OCI-LY7 (cell line): ENCODE measurements around the gene CRYBB2. TPM values are rescaled to one million over a fixed set of nuclear protein-coding genes. Genes with fewer than 3 reads are reported as not detected.
"Not testable (repeated sequence)": the region's sequence is repeated elsewhere in the genome, so short reads cannot be mapped to it uniquely, and the experiment has no call there.

ENCODE experiments used
- BruUV-seq: library from RNA; stranded (reverse); fragments of 400-500 nt; replicated peaks from 2 replicates; lab custom pipeline; 2021; lab: Mats Ljungman, UMichigan
- CTCF ChIA-PET: fragments of 300-600 bp; sonication (Branson Sonifier 250); formaldehyde crosslinking; loops from one replicate; lab custom pipeline; 2022; ENCODE audit warnings: antibody characterized with exemption; ENCODE audit not compliant: unreplicated experiment; lab: Charles Lee
- POLR2A ChIA-PET: fragments of 300-600 bp; sonication (Branson Sonifier 250); formaldehyde crosslinking; loops from one replicate; lab custom pipeline; 2022; ENCODE audit warnings: antibody characterized with exemption; lab: Charles Lee
- DNase-seq: peaks from one replicate; pipeline ENCODE4 v3.0.0-alpha.2; 2015; ENCODE audit warnings: low spot score
- H2AFZ ChIP-seq: fragments of 200-600 bp; sonication (generic), shearing (Covaris generic); 2 replicates; pipeline ENCODE4 v1.6.1; 2014; ENCODE audit warnings: mild to moderate bottlenecking, antibody characterized with exemption, low read length, moderate library complexity
- H3K27ac ChIP-seq: fragments of 200-600 bp; sonication (generic); 2 replicates; pipeline ENCODE4 v1.5.1; 2014; ENCODE audit warnings: mixed run types, low read depth, mild to moderate bottlenecking, moderate library complexity, low read length, inconsistent platforms; ENCODE audit not compliant: poor library complexity, severe bottlenecking
- H3K36me3 ChIP-seq: fragments of 200-600 bp; sonication (generic); 2 replicates; pipeline ENCODE4 v1.6.1; 2014; ENCODE audit warnings: mild to moderate bottlenecking, antibody characterized with exemption, low read length, moderate library complexity, mixed read lengths; ENCODE audit not compliant: insufficient read depth
- H3K4me1 ChIP-seq: fragments of 200-600 bp; sonication (generic); 2 replicates; pipeline ENCODE4 v1.5.1; 2014; ENCODE audit warnings: mild to moderate bottlenecking, low read length; ENCODE audit not compliant: insufficient read depth, poor library complexity, severe bottlenecking
- H3K4me2 ChIP-seq: fragments of 200-600 bp; sonication (generic); 2 replicates; pipeline ENCODE4 v1.6.1; 2014; ENCODE audit warnings: mild to moderate bottlenecking, low read length
- H3K4me3 ChIP-seq: fragments of 200-600 bp; sonication (generic); 2 replicates; pipeline ENCODE4 v1.5.1; 2014; ENCODE audit warnings: mild to moderate bottlenecking, low read depth, low read length; ENCODE audit not compliant: poor library complexity, severe bottlenecking
- H3K79me2 ChIP-seq: fragments of 200-600 bp; sonication (generic); 2 replicates; pipeline ENCODE4 v1.6.1; 2016; ENCODE audit warnings: low read depth, mild to moderate bottlenecking, low read length, moderate library complexity, mixed read lengths; ENCODE audit not compliant: insufficient read depth
- H3K9me2 ChIP-seq: fragments of 200-600 bp; sonication (generic); 2 replicates; pipeline ENCODE4 v1.6.1; 2016; ENCODE audit warnings: mild to moderate bottlenecking, low read length, mixed read lengths; ENCODE audit not compliant: insufficient read depth
- H3K9me3 ChIP-seq: fragments of 200-600 bp; sonication (generic); 2 replicates; pipeline ENCODE4 v1.6.1; 2014; ENCODE audit warnings: mild to moderate bottlenecking, mixed run types, low read length, mixed read lengths
- H4K20me1 ChIP-seq: fragments of 200-600 bp; sonication (generic); 2 replicates; pipeline ENCODE4 v1.6.1; 2014; ENCODE audit warnings: mild to moderate bottlenecking, antibody characterized with exemption, low read length, moderate library complexity, mixed read lengths; ENCODE audit not compliant: insufficient read depth
- CTCF ChIP-seq: fragments of 200-600 bp; sonication (generic); conservative IDR thresholded peaks from 2 replicates; pipeline ENCODE4 v1.5.1; 2014; ENCODE audit warnings: mild to moderate bottlenecking, antibody characterized with exemption, low read length, moderate library complexity, mixed read lengths
- EZH2phosphoT487 ChIP-seq: fragments of 200-600 bp; sonication (generic); IDR thresholded peaks from 2 replicates; pipeline ENCODE4 v1.6.1; 2018; ENCODE audit warnings: low read depth, borderline replicate concordance, mild to moderate bottlenecking, mixed run types, antibody characterized with exemption, low read length, moderate library complexity, mixed read lengths
- intact Hi-C: fragments of 100-400 bp; cut with micrococcal nuclease; formaldehyde crosslinking; loops from one replicate; pipeline ENCODE4 v1.10.0; 2022; ENCODE audit not compliant: unreplicated experiment
- total RNA-seq, 2 experiments: library from RNA; depleted of rRNA in 1 of 2; stranded (reverse); fragments of >200 nt in 1 of 2; shearing (Covaris generic) in 1 of 2; gene quantifications; 2 replicates each; pipeline ENCODE4 v1.2.3, GENCODE V29; 2014 to 2022

The CRYBB2 gene
- total RNA-seq, 2 experiments from 2014 or later: not detected

- no peak overlapping the region for H3K4me3 ChIP-seq
- intact Hi-C loops: no loop called here
- no peak for DNase-seq
- H3K27ac ChIP-seq: no peak overlapping the region
- H3K79me2 ChIP-seq: no peaks in the 10 kb centered on the region
- no peaks in the 10 kb centered on the region for H3K36me3 ChIP-seq
- ChIA-PET CTCF (no interaction called here), POLR2A (no interaction called here)
- no peaks in the 10 kb centered on the region for H4K20me1 ChIP-seq
- no peak overlapping the region for H2AFZ ChIP-seq
- no peak overlapping the region for H3K4me2 ChIP-seq
- H3K9me2 ChIP-seq: no peaks in the 10 kb centered on the region
- no peaks in the 10 kb centered on the region for H3K9me3 ChIP-seq
- BruUV-seq: no TSS peak
- H3K4me1 ChIP-seq: no peaks in the 10 kb centered on the region
- TF ChIP-seq CTCF (no peak), EZH2phosphoT487 (no peak)
Observed at GRCh38 chr22:25176799-25177198, 42.6 kb upstream of the CRYBB2 start.

- no peak for DNase-seq
- POLR2A ChIA-PET: no interaction called here
- no peak overlapping the region for H3K4me2 ChIP-seq
- H3K27ac ChIP-seq: no peak overlapping the region
- TF ChIP-seq CTCF (no peak), EZH2phosphoT487 (no peak)
- no peaks in the 10 kb centered on the region for H4K20me1 ChIP-seq
- H3K9me2 ChIP-seq: no peaks in the 10 kb centered on the region
- no TSS peak for BruUV-seq
- no peaks in the 10 kb centered on the region for H3K36me3 ChIP-seq
- no peaks in the 10 kb centered on the region for H3K4me1 ChIP-seq
- intact Hi-C loops: no loop called here
- no peaks in the 10 kb centered on the region for H3K9me3 ChIP-seq
- CTCF ChIA-PET: no interaction called here
- H3K4me3 ChIP-seq: no peak overlapping the region
- H3K79me2 ChIP-seq: no peaks in the 10 kb centered on the region
- H2AFZ ChIP-seq: no peak overlapping the region
Observed at GRCh38 chr22:25177226-25177625, 42.2 kb upstream of the CRYBB2 start.

GRCh38 chr22:25177895-25178294 lies 41.5 kb upstream of the CRYBB2 start:
- H3K4me2 ChIP-seq: no peak overlapping the region
- H3K4me1 ChIP-seq: no peaks in the 10 kb centered on the region
- no peaks in the 10 kb centered on the region for H3K9me2 ChIP-seq
- H3K4me3 ChIP-seq: no peak overlapping the region
- H3K9me3 ChIP-seq: no peaks in the 10 kb centered on the region
- TF ChIP-seq CTCF (no peak), EZH2phosphoT487 (no peak)
- H3K27ac ChIP-seq: no peak overlapping the region
- CTCF ChIA-PET: no interaction called here
- no peak overlapping the region for H2AFZ ChIP-seq
- no TSS peak for BruUV-seq
- no peaks in the 10 kb centered on the region for H4K20me1 ChIP-seq
- intact Hi-C loops: no loop called here
- H3K79me2 ChIP-seq: no peaks in the 10 kb centered on the region
- no peaks in the 10 kb centered on the region for H3K36me3 ChIP-seq
- POLR2A ChIA-PET: no interaction called here
- DNase-seq: no peak

- H3K79me2 ChIP-seq, H2AFZ ChIP-seq, intact Hi-C loops, H3K9me3 ChIP-seq, H3K9me2 ChIP-seq, BruUV-seq, H3K4me1 ChIP-seq, H3K4me2 ChIP-seq, H3K27ac ChIP-seq, H3K36me3 ChIP-seq, H4K20me1 ChIP-seq, CTCF ChIA-PET, POLR2A ChIA-PET, DNase-seq: not testable (repeated sequence)
- peak overlapping the region; percentile 23 for H3K4me3 ChIP-seq
Observed at GRCh38 chr22:25178348-25178747, 41.1 kb upstream of the CRYBB2 start.
